ENCODE results near the gene KISS1. TPM values are rescaled to one million over a fixed set of nuclear protein-coding genes. Genes with fewer than 3 reads are reported as not detected.

The KISS1 gene
- total and polyA plus RNA-seq, 10 donors: not detected

- Histone ChIP-seq H3K27me3 (replicated peaks in 1 of 7) (peaks cover 0 to 17% (median 0%) of the 10 kb centered on the region in 7 donors), H3K27ac (no peak overlapping the region), H3K4me3 (no peak overlapping the region), H3K4me1 (no peaks in the 10 kb centered on the region), H3K36me3 (no peaks in the 10 kb centered on the region), H3K9me3 (peaks cover 4 to 59% (median 41%) of the 10 kb centered on the region in 8 donors)
- intact Hi-C loops (cut with DNase I; ENCODE audit: low total_unique reads): no loop called here
- 36 to 64% (median 45%) methylated on average over 4 of the region's 4 CpGs for WGBS, 5 donors
- DNase-seq: no peak
- TF ChIP-seq CTCF (IDR thresholded peaks at IDR 0.05 in 8 of 11, conservative IDR thresholded peaks at IDR 0.05 in 3 of 11) (no peak), POLR2AphosphoS5 (IDR thresholded peaks at IDR 0.05) (no peak)
Observed at GRCh38 chr1:204171751-204172178, 24.5 kb downstream of the KISS1 start.

GRCh38 chr1:204170494-204171155, 25.7 kb downstream of the KISS1 start:
- Histone ChIP-seq H3K9me3 (peaks cover 4 to 59% (median 41%) of the 10 kb centered on the region in 8 donors), H3K36me3 (no peaks in the 10 kb centered on the region), H3K4me3 (no peak overlapping the region), H3K27ac (no peak overlapping the region), H3K4me1 (no peaks in the 10 kb centered on the region), H3K27me3 (replicated peaks in 1 of 7) (peaks cover 0 to 21% (median 0%) of the 10 kb centered on the region in 7 donors)
- DNase-seq: peak; percentile 11
- intact Hi-C loops (cut with DNase I; ENCODE audit: low total_unique reads): no loop called here
- WGBS, 5 donors: 63 to 95% (median 79%) methylated on average over 3 of the region's 3 CpGs
- TF ChIP-seq POLR2AphosphoS5 (IDR thresholded peaks at IDR 0.05) (no peak), POLR2A (IDR thresholded peaks at IDR 0.05) (no peak), CTCF (IDR thresholded peaks at IDR 0.05 in 8 of 11, conservative IDR thresholded peaks at IDR 0.05 in 3 of 11) (no peak)

- intact Hi-C loops (cut with DNase I; ENCODE audit: low total_unique reads): no loop called here
Observed at GRCh38 chr1:204169858-204170257, 26.4 kb downstream of the KISS1 start.

More at GRCh38 chr1:204169858-204170257, 26.4 kb downstream of the KISS1 start:
- 85 to 96% (median 91%) methylated on average over 4 of the region's 4 CpGs for WGBS, 5 donors
- TF ChIP-seq POLR2AphosphoS5 (IDR thresholded peaks at IDR 0.05) (no peak), POLR2A (IDR thresholded peaks at IDR 0.05) (no peak), CTCF (IDR thresholded peaks at IDR 0.05 in 8 of 11, conservative IDR thresholded peaks at IDR 0.05 in 3 of 11) (no peak)
- H3K27ac ChIP-seq: no peak overlapping the region
- H3K36me3 ChIP-seq: no peaks in the 10 kb centered on the region
- no peaks in the 10 kb centered on the region for H3K4me1 ChIP-seq
- peaks cover 4 to 59% (median 41%) of the 10 kb centered on the region in 8 donors for H3K9me3 ChIP-seq
- peaks cover 0 to 17% (median 0%) of the 10 kb centered on the region in 7 donors for H3K27me3 ChIP-seq (replicated peaks in 1 of 7)
- H3K4me3 ChIP-seq: no peak overlapping the region
- no peak for DNase-seq
